HG03521 (cell line): Measurements from ENCODE around the gene AP2A2.

Source experiments
- ATAC-seq: cut with Tn5 transposase; IDR thresholded peaks from one replicate; pipeline ENCODE4 v1.9.1; 2021; ENCODE audit warnings: mild to moderate bottlenecking, moderate library complexity; ENCODE audit not compliant: unreplicated experiment

The AP2A2 gene

GRCh38 chr11:1026641-1027482, 101.2 kb downstream of the AP2A2 start:
- ATAC-seq, result no peak

- no peak for ATAC-seq
Observed at GRCh38 chr11:1027483-1028290, 102.0 kb downstream of the AP2A2 start.

- no peak for ATAC-seq
Observed at GRCh38 chr11:1028291-1028540, 102.5 kb downstream of the AP2A2 start.

DNA sequence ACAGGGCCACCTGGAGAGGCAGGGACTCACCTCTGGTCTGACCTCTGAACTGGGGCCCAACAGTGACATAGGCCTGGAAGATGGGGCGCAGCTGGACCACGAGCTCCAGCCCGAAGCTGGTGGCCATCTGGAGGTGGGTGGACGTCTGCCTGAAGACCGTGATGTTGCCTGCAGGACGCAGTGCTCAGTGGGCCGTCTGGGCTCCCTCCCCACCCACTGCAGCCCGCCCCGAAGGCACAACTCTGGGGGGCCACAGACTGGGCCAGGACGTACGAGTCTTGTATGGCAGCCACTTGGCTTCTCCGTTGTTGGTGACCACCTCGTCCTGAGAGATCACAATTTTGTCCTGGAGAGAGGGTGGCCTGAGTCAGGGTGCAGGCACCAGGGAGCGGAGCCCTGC, 102.9 kb downstream of the AP2A2 start:
- ATAC-seq, result no peak

GRCh38 chr11:1029051-1029450, 103.4 kb downstream of the AP2A2 start:
- no peak for ATAC-seq

GRCh38 chr11:1029654-1030053, 104.0 kb downstream of the AP2A2 start:
- no peak for ATAC-seq

GRCh38 chr11:1030086-1030485, 104.4 kb downstream of the AP2A2 start:
- ATAC-seq, result no peak

- ATAC-seq, result no peak
Observed at GRCh38 chr11:1030556-1030955, 104.9 kb downstream of the AP2A2 start.

DNA sequence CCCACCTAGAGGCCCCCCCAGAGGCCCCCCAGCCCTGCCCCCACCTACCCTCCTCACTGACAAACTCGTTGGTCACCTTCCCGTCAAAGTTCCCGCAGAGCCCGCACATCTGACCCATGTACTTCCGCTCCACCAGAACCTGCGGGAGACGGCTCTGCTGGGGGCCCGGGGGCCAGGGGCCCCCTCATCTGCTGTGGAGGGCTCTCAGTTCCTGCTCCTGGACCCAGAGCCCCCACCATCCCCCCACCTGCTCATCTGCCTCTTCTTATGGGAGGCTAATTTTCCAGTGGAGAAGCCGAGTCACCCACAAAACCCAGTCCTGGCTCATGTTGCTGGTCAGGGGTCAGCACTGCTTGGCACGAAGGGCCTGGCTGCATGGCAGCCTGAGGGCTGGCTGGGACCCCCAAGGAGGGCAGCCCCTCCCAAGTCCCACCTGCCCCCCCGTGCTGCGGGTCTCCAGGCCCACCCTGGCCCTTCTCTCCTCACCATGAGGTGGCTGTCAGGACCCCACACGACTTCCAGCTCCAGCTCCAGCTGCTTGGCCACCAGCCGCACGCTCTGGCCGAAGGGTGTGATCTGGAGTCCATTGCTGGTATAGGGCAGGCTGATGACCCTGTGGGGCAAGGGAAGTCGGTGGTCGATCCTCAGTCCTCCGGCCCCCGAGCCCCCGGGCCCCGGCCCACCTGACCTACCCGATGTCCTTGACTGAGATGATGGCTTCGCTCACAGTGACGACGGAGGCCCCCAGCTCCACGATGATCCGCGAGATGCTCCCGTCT, 105.6 kb downstream of the AP2A2 start:
- no peak for ATAC-seq

DNA sequence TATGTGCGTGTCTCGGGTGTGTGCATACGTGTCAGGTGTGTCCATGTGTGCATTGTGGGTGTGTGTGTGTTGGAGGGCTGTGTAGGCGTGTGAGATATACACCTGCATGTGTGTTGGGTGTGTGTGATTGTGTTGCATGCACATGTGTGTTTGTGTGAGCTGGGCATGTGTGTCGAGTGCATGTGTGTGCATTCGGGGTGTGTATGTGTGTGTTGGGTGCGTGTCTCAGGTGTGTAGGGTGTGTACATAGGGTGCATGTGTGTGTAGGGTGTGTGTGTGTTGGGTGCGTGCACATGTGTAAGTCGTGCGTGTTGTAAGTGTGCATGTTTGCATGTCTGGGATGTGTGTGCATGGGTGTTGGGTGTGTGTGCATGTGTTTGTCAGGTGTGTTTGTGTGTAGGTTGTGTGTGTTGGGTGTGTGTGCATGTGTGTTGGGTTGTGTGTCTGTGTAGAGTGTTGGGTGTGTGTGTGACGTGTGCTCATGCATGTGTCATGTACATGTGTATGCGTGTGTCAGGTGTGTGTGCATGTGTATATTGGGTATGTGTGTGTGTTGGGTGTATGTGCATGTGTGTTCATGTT, 106.7 kb downstream of the AP2A2 start:
- ATAC-seq, result no peak

GRCh38 chr11:1033016-1033798, 107.5 kb downstream of the AP2A2 start:
- no peak for ATAC-seq

- ATAC-seq, result no peak
Observed at GRCh38 chr11:1034001-1034400, 108.3 kb downstream of the AP2A2 start.

DNA sequence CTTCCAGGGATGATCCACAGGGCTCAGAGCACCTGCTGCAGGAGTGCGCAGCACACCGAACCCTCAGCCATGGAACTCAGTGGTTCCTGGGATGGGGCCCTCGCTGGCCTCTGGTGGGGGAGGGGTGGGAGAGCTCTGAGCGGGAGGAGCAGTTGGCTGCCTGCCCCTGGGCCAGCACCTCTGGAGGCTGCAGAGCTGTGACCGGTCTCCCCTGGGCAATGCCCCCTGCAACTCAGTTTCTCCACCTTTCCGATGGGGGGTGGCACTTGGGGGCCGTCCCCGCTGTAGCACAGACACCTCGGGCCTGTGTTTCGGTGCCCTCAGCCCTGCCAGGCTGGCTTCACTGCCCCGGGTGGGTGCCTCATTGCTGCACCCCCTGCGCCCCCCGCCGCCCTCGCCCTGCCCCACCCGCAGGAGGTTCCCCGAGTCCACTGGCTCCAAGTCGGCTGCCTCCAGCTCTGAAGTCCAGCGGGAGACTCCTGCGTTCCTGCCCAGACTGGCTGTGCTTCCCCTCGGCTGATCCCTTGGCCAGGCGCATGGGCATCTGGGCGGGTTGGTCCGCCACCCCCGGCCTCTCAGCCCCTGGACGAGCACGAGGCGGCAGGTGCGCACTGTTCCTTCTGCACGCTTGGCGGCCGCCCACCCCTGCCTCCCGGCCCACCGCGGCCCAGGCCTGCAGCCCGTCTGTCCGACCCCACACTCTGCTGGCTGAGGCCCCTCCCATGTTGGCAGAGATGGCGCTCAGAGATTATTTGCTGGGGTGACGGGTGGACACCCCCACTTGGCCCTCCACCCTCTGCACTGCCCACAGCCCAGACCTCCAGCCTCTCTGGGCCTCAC, 109.0 kb downstream of the AP2A2 start:
- ATAC-seq, result no peak

GRCh38 chr11:1035577-1036283, 110.1 kb downstream of the AP2A2 start:
- no peak for ATAC-seq

GRCh38 chr11:1036303-1036923, 110.7 kb downstream of the AP2A2 start, which contains the start of gene MUC6:
MUC6 (minus strand) TSS chr11:1036718; CDS start chr11:1036655, 63 bp downstream.
- ATAC-seq, result no peak

GRCh38 chr11:1036931-1037330, 111.3 kb downstream of the AP2A2 start:
- no peak for ATAC-seq

DNA sequence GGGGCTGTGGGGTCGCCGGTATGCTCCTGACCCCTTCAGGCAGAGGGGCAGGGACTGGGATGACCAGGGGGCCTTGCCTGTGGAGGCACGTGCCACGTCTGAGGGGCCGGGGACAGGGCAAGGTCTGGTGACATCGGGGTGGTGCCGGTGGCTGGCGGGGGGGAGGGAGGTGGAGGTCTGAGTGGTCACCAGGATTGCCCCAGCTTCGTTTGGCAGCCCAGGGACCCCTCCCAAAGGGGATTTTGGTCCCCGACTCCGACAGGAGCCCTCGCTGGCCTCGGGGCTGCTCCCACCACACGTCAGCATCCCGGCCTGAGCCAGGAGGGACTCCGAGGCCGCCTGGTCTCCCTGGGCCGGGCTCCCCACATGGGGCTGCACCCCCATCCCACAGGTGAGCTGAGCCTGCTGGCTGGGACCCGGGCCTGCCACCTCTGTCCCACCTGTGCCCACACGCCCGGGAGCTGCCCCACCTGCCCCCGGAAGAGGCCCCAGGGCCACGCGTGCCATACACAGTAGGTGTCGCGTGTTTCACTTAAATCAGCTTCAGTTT, 111.9 kb downstream of the AP2A2 start:
- ATAC-seq, result no peak

- ATAC-seq, result no peak
Observed at GRCh38 chr11:1038361-1038760, 112.7 kb downstream of the AP2A2 start.
